Measurements from ENCODE around the gene ADGRG1.

The ADGRG1 gene

DNA sequence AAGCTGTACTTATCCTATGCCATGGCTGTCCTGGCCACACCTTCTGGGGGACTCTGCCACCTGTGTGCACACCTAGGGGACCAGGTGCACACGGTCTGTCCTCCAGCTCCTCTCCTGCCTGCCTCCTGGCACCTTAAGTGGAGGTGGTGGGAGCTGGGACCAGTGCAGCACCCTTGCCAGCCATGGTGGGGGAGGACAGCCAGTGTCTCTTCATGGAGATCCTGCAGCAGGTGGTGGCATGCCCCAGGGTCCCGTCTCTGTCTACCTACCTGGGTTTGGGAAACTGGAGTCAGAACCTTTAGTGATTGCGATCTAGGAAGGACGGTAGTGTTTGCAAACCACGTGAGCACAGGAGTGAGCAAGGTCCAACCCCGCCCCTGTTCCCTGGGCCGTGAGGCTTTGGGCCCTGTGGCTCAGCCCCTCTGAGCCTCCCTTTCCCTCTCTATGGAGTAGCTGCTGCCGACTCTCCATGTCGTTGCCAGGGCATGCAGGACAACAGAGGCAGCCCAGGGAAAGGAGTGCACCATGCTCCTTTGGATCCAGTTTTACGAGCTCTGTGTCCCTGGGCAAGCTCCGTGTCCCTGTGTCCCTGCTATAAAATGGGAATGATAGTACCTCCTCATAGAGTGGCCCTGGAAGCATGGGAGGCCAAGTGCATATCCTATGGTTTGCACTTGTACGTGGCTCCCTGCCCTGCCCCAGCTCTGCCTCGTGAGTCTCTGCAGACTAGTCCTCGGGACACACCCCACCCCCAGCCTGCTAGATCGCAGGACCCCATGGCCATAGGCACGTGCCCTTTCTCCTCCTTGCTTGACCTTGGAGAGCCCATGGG, 7.1 kb downstream of the ADGRG1 start:
- DNase-seq (ENCODE audit: low read depth in 2 of 2) = no peak

DNA sequence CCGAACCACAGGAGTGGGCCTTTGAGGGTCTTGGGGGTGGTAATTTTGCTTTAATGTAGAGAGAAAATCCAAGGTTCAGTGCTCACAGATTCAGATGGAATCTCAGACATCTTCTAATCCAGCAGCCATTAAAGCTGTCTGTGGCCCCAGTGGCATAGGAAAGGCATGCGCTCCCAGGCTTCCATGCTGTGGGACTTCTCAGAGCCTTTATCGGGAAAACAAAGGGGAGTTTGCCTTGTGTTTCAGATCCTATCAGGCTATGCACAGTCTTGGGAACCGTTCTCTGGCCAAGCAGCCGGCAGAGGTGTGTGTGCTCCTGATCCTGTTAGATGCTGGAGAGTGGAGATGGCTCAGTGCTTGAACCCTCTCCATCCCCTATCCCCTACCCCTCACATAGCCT, 7.8 kb downstream of the ADGRG1 start:
- no peak for DNase-seq (ENCODE audit: low read depth in 2 of 2)

GRCh38 chr16:57637020-57637419, 8.6 kb downstream of the ADGRG1 start:
- no peak for DNase-seq (ENCODE audit: low read depth in 2 of 2)

GRCh38 chr16:57637424-57637823, 9.0 kb downstream of the ADGRG1 start:
- DNase-seq (ENCODE audit: low read depth in 2 of 2) = no peak

DNA sequence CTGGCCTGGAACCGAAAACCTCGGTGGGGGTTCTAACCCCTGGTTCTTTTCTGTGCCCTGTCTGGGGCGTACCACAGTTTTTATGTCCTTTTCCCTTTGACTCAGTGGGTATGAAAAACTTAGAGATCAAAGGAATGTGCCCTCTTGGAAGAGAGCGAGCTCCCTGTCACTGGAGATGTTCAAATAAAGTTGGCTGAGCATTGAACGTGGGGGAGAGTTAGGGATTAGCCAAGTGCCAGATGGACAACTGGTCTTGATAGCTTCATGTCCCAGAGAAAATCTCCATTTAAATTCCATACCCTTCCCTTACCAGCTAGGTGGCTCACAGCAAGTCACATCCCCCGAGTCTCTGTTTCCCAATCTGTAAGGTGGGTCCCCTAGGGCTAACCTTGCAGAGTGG, 9.5 kb downstream of the ADGRG1 start:
- no peak for DNase-seq (ENCODE audit: low read depth in 2 of 2)

DNA sequence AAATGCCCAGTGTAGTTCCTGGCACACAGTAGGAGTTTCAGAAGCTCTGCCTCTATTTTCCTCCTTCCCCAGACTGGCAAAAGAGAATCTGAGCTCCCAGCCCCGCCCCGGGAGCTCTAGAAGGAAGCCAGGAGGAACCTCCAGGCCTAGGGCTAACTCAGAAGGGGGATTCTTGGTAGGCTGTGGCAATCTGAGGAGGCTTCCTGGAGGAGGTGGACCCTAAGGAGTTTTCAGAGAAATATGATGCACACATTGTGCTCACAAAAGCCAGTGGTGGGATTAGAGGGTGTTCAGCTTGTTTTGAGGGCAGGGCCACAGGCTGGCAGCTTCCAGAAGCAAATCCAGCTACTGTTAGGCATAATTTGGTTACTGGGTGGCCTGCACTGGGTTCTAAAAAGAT, 10.0 kb downstream of the ADGRG1 start:
- no peak for DNase-seq (ENCODE audit: low read depth in 2 of 2)

DNA sequence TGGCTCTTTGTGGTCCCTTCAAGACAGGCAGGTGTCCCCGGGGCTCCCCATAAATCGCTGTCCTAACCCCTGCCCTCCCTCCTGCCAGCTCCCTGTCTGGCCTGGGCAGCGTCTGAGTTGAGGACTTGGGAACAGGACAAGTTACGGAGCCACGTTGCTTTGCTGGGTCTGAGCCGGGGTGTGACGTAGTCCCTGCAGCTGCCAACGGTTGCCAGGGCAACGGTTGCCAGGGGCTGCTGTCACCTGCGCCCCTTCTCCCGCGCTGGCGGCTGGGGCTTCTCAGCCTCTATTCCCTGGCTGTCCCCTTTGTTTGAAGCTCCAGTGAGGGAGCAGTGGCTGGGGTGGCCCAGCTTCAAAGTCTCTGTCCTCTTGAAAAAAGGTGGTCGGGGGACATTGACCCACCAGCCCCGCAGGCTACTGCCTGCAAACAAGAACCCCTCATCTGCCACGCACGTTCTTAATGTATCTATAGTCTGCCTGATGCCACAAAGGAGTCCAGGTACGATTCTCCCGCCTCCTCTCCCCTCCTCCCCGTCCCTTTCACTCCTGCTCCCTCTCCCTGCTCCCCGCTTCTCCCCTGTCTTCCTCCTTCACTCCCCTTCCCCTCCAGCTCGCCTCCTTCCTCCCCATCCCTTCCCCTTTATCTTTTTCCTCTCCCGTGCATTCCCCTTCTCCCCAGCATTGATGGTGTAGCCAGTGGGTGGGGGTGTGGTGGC, 10.9 kb downstream of the ADGRG1 start:
- DNase-seq (ENCODE audit: low read depth in 2 of 2) = no peak

- no peak for DNase-seq (ENCODE audit: low read depth in 2 of 2)
Observed at GRCh38 chr16:57640185-57640584, 11.8 kb downstream of the ADGRG1 start.

DNA sequence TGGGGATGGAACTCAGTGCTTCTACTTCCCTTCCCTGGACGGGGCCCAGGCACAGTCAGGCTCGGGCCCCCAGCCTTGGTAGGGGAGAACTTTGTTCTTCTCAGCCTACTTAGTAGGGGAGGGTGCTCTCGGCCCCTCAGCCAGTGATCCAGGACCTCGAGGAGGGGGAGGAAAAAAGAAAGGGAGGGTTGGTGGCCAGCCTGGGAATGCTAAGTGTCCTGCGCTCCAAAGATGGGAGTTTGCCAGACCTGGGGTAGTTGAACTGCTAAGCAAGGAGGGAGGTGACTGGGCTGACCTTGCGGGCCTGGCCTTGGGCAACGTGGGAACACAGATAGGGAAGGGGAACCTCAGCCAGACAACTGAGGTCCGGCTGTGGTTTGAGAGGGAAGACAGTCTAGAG, 12.2 kb downstream of the ADGRG1 start:
- DNase-seq (ENCODE audit: low read depth in 2 of 2) = no peak

DNA sequence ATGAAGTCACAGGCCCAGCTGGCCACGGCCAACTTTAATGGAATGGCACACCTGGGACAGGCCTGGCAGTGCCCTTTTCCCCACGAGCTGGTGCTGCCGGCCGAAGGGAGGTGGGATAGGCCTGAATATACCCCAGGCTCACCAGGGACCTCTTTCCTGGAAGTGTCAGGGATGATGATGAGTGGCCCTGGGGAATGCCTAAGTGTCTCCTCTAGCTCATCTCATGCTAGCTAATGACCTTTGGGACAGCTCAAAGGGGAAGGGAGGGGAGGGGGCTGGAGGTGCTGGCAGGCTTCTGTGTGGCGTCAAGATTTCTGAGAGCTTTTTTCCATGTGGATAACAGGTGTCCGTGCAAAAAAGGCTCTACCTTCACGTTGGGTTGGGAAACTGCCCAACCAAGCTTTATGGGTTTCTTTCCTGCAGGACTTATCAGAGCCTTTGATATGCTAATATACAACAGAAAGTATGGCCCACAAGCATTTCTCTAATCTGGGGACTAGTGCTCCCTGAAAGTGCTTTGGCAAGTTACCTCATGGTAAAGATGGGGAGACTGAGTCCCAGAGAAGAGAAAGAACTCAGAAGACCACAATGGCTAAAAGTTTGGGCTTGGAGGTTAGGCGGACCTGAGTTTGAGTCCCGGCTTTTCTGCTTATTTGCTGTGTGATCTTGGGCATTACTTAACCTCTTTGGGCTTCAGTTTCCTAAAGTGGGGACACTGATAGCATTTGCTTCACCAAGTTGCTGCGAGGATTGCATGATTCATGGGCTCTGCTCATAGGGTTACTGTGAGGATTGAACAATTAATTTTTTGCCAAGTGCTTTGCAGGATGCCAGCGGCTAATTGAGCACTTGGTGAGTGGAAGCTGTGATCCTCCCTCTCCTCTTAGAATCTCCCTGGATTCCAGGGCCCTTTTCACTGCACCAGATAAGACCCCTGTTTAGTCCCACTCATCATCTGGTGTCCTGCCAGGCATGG, 14.0 kb downstream of the ADGRG1 start:
- no peak for DNase-seq (ENCODE audit: low read depth in 2 of 2)

DNA sequence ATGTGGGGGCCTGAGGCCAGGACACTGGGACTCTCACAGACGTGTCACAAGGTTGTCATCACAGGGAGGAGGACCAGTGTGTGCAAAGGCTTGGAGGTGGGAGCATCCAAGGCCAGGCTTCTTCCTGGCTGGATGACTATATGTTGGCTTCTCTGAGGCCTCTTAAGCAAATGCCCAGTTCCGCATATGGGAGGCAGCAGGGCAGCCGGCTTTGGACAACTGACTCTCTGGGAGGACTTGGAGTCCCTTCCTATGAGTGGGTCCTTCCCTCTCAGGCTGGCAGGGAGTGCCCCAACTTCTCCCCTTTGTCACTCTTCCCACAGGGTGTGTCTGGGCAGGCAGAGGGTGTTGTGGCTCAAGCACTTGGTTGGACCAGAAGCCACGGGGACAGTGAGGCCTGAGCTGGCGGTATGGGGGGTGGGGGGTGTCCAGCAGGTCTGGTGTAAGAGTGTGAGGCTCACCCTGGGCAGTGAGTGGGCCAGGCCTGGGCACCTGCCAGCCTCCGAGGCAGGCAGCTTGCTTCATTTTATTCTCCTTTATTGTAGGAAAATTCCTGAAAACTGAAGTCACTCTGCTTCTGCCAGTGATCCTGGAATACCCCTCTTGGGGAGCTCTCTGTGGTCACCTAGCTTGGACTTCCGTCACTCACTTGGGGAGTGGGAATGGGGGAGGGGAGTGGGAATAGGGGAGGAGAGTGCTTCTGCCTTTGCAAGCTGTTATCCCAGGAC, 14.9 kb downstream of the ADGRG1 start:
- no peak for DNase-seq (ENCODE audit: low read depth in 2 of 2)

DNA sequence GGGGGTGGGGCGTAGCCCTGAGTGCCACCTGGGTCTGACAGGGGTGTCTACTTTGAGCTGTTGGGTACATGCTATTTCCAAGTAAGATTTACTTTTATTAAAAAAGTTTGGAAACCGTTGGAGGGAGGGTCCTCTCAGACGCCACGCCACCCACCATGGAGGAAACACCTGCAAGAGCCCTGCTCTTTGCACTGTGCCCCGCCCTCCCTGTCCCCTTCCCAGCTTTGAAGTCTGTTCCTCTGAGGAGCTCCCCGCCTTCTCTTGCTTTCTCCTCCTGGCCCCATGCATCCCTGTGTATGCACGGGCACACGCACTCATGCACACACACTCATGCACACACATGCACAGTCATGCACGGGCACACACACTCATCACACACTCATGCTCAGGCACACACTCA, 15.5 kb downstream of the ADGRG1 start:
- no peak for DNase-seq (ENCODE audit: low read depth in 2 of 2)

DNA sequence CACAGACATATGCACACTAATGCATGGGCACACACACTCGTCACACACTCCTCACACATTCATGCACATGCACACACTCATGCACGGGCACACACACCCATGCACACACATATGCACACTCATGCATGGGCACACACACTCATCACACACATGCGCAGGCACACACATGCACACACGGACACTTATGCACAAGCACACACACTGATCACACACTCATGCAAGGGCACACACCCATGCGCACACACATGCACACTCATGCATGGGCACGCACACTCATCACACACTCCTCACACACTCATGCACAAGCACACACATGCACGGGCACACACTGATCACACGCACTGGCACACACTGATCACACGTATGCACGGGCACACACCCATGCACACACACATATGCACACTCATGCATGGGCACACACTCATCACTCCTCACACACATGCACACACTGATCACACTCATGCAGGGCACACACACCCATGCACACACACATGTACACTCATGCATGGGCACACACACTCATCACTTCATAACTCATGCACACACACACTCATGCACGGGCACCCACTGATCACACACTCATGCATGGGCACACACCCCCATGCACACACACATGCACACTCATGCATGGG, 16.1 kb downstream of the ADGRG1 start:
- DNase-seq (ENCODE audit: low read depth in 2 of 2) = no peak

DNA sequence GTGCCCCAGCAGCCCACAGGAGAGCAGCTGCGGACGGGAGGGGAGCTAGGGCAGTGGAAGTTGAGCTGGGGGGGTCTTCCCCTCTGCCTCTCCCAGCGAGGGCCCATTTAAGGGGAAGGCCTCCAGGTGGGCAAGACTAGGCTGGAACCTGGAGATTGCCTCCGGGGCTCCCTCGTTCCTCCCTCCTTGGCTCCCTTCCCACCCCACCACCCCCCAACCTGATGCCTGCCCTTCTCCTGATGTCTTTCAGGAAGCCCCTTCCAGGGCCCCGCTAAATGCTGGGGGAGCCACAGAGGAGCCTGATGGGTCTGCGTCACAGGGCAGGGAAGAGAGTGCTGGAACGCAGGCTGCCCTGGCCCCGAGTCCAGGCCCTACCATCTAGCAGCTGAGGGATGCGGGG, 16.7 kb downstream of the ADGRG1 start:
- no peak for DNase-seq (ENCODE audit: low read depth in 2 of 2)

DNA sequence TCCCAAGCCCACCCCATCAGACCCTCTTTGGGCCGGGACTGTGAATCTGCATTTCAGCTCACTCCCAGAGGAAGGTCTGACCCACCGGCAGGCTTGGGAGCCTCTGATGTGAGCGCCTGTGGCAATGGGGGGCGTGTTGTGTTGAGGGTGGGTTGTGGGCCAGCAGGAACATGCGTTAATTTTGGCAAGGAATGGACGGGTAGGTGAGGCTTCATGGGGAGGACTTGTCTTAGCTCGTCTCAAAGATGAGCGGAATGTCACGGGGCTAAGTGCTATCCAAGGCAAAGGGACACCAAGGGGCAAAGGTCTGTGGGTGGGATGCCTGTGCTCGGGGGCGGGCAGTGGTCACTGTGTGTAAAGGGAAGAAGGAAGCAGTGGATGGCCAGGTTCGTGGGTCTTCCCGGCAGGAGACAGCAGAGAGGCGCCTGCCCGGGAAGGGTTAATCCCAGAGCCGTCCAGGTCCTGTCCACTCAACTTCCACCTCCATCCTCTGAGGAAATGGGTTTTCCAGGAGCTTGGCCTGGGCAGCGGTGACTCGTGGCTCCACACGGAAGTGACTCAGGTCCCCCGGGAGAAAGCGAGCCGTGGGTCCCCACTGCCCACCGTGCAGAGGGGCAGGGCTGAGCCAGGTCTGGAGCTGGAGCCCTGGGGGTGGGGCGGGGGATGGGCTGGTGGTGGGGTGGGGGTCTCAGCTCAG, 17.4 kb downstream of the ADGRG1 start:
- no peak for DNase-seq (ENCODE audit: low read depth in 2 of 2)

DNA sequence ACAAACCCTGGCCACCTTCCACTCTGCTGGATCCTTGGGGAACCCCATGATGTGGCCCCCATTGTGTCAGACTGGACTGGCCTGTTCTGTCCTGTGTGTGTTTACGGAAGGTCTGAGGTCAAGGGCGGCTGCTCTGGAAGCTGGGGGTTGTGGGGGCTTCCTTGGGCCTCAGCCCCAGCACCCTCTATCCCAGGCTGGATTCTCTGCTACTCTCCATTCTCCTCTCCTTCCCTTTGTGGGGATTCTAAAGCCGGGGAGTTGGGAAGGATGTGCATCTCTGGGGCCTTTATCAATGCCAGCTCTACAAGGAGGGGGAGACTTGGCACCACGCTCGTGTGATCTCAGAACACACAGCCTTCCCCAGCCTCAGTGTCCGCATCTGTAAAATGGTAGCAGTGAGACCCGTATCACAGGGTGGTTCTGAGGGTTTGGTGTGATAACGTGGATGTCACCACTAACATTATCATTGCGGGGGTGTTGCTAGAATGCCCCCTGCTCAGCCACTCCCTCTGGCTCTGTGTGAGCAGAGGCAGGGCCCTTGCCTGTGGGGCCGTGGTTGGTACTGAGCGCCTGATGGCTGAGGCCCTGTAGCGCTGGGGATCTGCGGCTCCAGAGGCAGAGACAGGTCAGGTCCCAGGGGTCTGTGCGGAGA, 18.1 kb downstream of the ADGRG1 start:
- DNase-seq (ENCODE audit: low read depth in 2 of 2) = no peak

DNA sequence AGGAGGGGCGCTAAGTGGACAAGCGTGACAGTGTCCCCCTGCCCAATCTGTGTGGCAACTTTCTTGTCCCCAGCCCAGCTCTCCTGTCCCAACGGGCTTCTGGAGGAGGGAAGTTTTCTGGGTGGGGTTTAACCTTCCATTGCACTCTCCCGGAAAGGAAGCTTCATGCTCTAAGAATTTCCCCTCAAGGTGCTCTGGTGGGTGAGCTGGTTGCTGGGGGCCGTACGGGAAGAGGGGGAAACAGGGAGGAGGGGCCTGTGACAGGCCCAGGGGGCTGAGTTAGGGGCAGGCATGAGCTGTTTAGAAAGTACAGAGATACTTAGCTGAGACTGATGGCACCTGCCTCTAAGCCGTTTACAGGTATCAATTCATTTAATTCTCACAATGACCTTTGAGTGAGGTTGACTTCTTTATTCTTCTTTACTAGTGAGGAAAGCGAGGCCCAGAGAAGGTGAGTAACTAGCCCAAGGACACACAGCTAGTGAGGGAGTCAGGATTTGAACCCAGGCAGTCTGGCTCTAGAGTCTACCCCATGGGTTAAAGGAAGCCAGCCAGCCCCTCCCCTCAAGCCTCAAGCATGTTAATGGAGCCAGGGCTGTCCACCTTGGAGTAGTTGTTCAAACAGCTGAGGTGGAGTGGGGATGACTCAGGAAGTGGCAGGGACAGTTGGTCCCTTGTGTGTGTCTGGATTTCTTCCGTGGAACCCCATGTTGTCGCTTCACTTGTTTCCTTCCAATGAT, 18.9 kb downstream of the ADGRG1 start:
- no peak for DNase-seq (ENCODE audit: low read depth in 2 of 2)

DNA sequence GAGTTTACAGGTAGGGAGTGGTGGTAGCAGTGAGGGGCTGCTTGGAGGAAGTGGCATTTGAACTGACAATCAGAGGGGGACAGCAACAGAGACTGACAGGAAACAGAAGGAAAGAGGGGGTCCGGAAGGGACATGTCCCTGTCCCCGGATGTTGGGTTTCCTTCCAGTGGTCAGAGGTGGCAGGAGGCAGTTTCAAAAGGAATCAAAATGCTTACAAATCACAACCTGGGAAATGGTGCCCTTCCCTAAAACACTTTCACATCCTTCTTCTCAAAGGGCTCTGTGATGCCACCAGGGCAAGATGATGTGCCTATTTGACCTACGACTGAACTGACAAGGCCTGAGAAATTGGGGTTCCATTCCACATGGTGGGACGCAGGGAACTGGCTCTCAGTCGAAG, 19.7 kb downstream of the ADGRG1 start:
- DNase-seq (ENCODE audit: low read depth in 2 of 2) = no peak

Data from stimulated activated CD4-positive, alpha-beta T cell treated with anti-CD3 and anti-CD28 coated beads, Interleukin-15, amount 100 ng/mL, for 48 hours (primary cell).